Nephron (organoid): ENCODE data around the gene ABCC11.
"Not testable (repeated sequence)": the region's sequence is repeated elsewhere in the genome, so short reads cannot be mapped to it uniquely, and the experiment has no call there.

Source experiments
- H3K27ac Mint-ChIP-seq, 3 experiments: 2 replicates each; pipeline ENCODE4 v1.8.0; 2020; ENCODE audit warnings: mixed read lengths in 3 of 3, mild to moderate bottlenecking in 2 of 3, moderate library complexity in 1 of 3
- H3K27me3 Mint-ChIP-seq: 2 replicates; pipeline ENCODE4 v1.8.0; 2021; ENCODE audit warnings: low read depth, mild to moderate bottlenecking, moderate library complexity, mixed read lengths
- H3K36me3 Mint-ChIP-seq: 2 replicates; pipeline ENCODE4 v1.8.0; 2020; ENCODE audit warnings: low read depth, mixed read lengths
- H3K4me1 Mint-ChIP-seq: 2 replicates; pipeline ENCODE4 v1.8.0; 2020; ENCODE audit warnings: mixed read lengths
- H3K4me3 Mint-ChIP-seq, 3 experiments: 2 replicates each; pipeline ENCODE4 v1.8.0; 2020; ENCODE audit warnings: mild to moderate bottlenecking in 3 of 3, mixed read lengths in 3 of 3, moderate library complexity in 2 of 3
- H3K9me3 Mint-ChIP-seq: 2 replicates; pipeline ENCODE4 v1.8.0; 2020; ENCODE audit warnings: mixed read lengths
- TF ChIP-seq, protein P1 (sequence below), 3 experiments: fragments of 200-600 bp; sonication (generic); IDR thresholded peaks; one replicate each; pipeline ENCODE4 v1.5.0; 2021; ENCODE audit warnings: antibody characterized with exemption in 3 of 3; ENCODE audit not compliant: unreplicated experiment in 3 of 3

ABCC11 gene

GRCh38 chr16:48244080-48244862, 3.1 kb downstream of the ABCC11 start, which contains the start of gene LONP2:
TSS of gene LONP2 (plus strand) at chr16:48244300. CDS start at chr16:48244389, 89 bp downstream.
- peak within 1 kb of the TSS; percentile 74 to 97 (median 96) for H3K27ac Mint-ChIP-seq
- H3K36me3 Mint-ChIP-seq = peaks cover 4% of the 10 kb centered on the region
- H3K27me3 Mint-ChIP-seq = peaks cover 3% of the 10 kb centered on the region
- TF ChIP-seq, protein P1, sequence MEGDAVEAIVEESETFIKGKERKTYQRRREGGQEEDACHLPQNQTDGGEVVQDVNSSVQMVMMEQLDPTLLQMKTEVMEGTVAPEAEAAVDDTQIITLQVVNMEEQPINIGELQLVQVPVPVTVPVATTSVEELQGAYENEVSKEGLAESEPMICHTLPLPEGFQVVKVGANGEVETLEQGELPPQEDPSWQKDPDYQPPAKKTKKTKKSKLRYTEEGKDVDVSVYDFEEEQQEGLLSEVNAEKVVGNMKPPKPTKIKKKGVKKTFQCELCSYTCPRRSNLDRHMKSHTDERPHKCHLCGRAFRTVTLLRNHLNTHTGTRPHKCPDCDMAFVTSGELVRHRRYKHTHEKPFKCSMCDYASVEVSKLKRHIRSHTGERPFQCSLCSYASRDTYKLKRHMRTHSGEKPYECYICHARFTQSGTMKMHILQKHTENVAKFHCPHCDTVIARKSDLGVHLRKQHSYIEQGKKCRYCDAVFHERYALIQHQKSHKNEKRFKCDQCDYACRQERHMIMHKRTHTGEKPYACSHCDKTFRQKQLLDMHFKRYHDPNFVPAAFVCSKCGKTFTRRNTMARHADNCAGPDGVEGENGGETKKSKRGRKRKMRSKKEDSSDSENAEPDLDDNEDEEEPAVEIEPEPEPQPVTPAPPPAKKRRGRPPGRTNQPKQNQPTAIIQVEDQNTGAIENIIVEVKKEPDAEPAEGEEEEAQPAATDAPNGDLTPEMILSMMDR (IDR thresholded peaks at IDR 0.05; ENCODE audit: unreplicated experiment in 3 of 3) = no peak
- H3K9me3 Mint-ChIP-seq = peaks cover 9% of the 10 kb centered on the region
- H3K4me1 Mint-ChIP-seq = peaks cover 14% of the 10 kb centered on the region
- peak within 1 kb of the TSS; percentile 94 to 98 (median 95) for H3K4me3 Mint-ChIP-seq

DNA sequence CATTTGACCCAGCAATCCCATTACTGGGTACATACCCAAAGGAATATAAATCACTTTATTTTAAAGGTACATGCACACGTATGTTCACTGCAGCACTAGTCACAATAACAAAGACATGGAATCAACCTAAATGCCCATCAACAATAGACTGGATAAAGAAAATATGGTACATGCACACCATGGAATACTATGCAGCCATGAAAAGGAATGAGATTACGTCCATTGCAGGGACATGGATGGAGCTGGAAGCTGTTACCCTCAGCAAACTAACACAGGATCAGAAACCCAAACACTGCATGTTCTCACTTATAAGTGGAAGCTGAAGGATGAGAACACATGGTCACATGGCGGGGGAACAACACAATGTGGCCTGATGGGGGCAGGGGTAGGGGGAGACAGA, 7.2 kb downstream of the ABCC11 start:
- peak overlapping the region; percentile 17 to 67 (median 40) for H3K4me3 Mint-ChIP-seq
- H3K9me3 Mint-ChIP-seq, H3K36me3 Mint-ChIP-seq, H3K4me1 Mint-ChIP-seq, H3K27ac Mint-ChIP-seq, H3K27me3 Mint-ChIP-seq: not testable (repeated sequence)

- Mint-ChIP-seq H3K36me3 (peaks cover 4% of the 10 kb centered on the region), H3K27ac (no peak overlapping the region), H3K4me3 (no peak overlapping the region), H3K27me3 (peaks cover 3% of the 10 kb centered on the region), H3K4me1 (no peaks in the 10 kb centered on the region), H3K9me3 (peaks cover 9% of the 10 kb centered on the region)
- TF ChIP-seq, protein P1 (IDR thresholded peaks at IDR 0.05; ENCODE audit: unreplicated experiment in 3 of 3) = no peak
These were observed 11.1 kb downstream of the ABCC11 start for GRCh38 chr16:48236286-48236685.

DNA sequence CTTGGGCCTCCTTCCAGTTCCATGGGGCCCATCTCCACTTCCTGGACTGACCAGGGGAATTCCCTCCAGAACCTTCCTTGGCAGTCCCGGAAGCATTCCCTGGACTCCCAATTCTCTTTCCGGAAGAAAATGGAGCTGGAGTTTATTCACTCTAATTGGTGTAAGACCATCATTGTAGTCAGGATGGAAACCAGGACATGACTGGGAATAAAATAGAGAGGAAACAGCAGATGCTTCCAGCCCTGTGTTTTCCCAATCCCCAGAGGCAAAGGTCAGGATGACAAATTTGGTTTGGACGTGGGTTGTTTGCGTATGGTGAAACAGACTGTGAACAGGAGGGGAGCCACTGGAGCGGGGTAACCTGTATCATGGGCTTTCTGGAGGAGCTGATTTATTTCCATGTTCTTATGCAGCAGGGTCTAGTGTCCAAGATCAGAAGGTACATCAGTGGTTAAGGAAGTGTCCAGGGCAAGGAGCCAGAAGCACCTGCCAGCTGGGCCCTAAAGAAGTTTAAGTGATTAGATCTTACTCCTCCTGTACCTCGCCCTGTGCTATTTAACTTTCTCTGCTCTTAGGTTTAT, 11.7 kb downstream of the ABCC11 start:
- H3K4me3 Mint-ChIP-seq = no peak overlapping the region
- TF ChIP-seq, protein P1 (IDR thresholded peaks at IDR 0.05; ENCODE audit: unreplicated experiment in 3 of 3) = no peak

GRCh38 chr16:48235058-48235555, 12.2 kb downstream of the ABCC11 start:
- Mint-ChIP-seq H3K9me3 (peaks cover 4% of the 10 kb centered on the region), H3K4me1 (no peaks in the 10 kb centered on the region), H3K4me3 (no peak overlapping the region), H3K36me3 (peaks cover 1% of the 10 kb centered on the region), H3K27ac (no peak overlapping the region), H3K27me3 (no peaks in the 10 kb centered on the region)
- TF ChIP-seq, protein P1 (IDR thresholded peaks at IDR 0.05; ENCODE audit: unreplicated experiment in 3 of 3) = no peak

More for the DNA sequence above, 11.7 kb downstream of the ABCC11 start:
- peaks cover 7% of the 10 kb centered on the region for H3K9me3 Mint-ChIP-seq
- H3K36me3 Mint-ChIP-seq = peaks cover 4% of the 10 kb centered on the region
- no peak overlapping the region for H3K27ac Mint-ChIP-seq
- no peaks in the 10 kb centered on the region for H3K4me1 Mint-ChIP-seq
- H3K27me3 Mint-ChIP-seq = no peaks in the 10 kb centered on the region

- no peaks in the 10 kb centered on the region for H3K4me1 Mint-ChIP-seq
- no peaks in the 10 kb centered on the region for H3K36me3 Mint-ChIP-seq
- no peak overlapping the region for H3K27ac Mint-ChIP-seq
- TF ChIP-seq, protein P1 (IDR thresholded peaks at IDR 0.05; ENCODE audit: unreplicated experiment in 3 of 3) = no peak
- H3K9me3 Mint-ChIP-seq = no peaks in the 10 kb centered on the region
- H3K4me3 Mint-ChIP-seq = no peak overlapping the region
- H3K27me3 Mint-ChIP-seq = no peaks in the 10 kb centered on the region
These were observed 12.7 kb downstream of the ABCC11 start for GRCh38 chr16:48234630-48235029.
